HG02588 (cell line): ENCODE results near the gene RBFOX2.
"Not testable (repeated sequence)": the region's sequence is repeated elsewhere in the genome, so short reads cannot be mapped to it uniquely, and the experiment has no call there.

ENCODE experiments used
- ATAC-seq: cut with Tn5 transposase; IDR thresholded peaks from one replicate; pipeline ENCODE4 v1.9.1; 2021; ENCODE audit warnings: mild to moderate bottlenecking, moderate library complexity; ENCODE audit not compliant: unreplicated experiment

The RBFOX2 gene

DNA sequence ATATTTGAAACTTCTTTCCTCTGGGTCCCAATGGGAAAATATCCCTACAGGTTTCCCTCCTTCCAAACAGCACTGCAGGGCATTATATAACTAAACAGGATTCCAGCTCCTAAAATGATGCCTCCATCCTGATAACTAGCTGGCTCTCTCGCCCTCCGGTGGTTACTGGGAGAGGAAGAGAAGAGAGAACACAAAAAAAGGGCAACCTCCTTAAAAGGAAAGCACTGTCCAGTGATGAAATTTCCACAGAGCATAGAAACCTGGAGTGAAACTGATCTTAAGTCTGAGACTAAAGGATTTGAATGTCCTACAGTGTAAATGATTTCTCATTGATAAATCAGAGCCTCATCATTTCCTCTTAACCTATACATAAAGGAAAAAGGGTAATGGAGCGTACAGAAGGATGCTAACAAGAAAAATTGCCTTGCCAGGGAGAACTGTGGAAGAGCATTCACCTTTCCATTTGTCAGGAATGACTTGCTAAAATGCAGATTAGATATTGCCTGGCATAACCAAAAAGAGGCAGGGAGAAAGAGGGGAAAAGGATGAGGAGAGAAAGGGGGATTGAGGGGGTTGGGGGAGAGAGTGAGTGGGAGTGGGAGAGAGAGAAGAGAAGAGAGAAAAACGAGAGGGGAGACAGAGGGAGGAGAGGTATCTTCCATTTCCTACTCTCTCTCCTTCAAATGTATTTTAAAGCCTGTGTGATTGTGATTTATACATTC lies 189.6 kb downstream of the RBFOX2 start:
- ATAC-seq = no peak

DNA sequence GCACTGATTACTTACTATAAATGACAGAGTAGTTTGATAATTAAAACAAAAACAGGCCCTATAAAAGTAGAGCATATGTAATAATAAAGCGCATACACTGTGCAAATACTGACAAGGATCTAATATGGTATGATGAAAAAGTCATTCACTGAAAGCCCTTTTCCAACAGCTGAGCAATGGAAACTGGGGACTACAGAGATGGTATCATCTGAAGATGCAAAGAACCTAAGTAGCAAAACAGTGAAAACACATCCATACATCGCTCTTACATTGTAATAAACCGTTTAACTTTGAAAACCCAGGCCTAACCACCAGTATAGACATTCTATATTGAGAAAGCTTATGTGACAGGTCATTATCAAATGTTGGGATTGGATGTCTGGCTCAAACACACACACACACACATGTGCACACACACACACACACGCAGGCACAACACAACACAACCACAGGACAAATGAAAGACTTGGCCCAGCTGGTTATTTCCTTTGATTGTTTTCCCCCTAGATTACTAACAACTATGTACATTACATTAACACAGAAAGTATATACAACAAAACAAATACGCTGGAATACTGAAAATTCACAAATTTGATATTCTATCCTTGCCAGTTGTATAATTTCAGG lies 191.4 kb downstream of the RBFOX2 start:
- no peak for ATAC-seq

GRCh38 chr22:35835998-35836691 lies 192.5 kb downstream of the RBFOX2 start:
- ATAC-seq = no peak

GRCh38 chr22:35835267-35835997 lies 193.2 kb downstream of the RBFOX2 start:
- ATAC-seq = no peak

GRCh38 chr22:35834061-35834460 lies 194.6 kb downstream of the RBFOX2 start:
- ATAC-seq = no peak

GRCh38 chr22:35830305-35830704 lies 198.3 kb downstream of the RBFOX2 start:
- no peak for ATAC-seq

DNA sequence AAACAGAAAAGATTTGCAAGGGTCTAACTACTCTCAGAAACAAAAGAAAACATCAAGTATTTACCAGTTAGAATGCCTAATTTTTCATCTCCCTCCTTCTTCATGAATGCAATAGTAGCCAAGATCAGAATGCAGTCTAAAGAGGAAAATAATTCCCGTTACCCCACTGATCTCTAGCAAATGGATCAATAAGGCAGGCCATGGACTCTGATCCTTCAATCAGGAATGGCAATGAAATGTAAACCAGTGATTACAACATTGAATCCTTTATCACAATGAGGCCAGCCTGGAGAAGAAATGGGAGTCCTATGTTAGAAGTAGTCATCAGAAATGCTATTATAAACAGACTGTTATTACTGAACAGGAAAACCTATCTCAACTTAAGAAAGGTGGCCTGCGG lies 204.4 kb downstream of the RBFOX2 start:
- no peak for ATAC-seq

- ATAC-seq = no peak
These were observed 207.0 kb downstream of the RBFOX2 start for GRCh38 chr22:35821654-35822053.

- ATAC-seq = no peak
These were observed 209.2 kb downstream of the RBFOX2 start for GRCh38 chr22:35819421-35819820.

- no peak for ATAC-seq
These were observed 209.7 kb downstream of the RBFOX2 start for GRCh38 chr22:35818897-35819296.

DNA sequence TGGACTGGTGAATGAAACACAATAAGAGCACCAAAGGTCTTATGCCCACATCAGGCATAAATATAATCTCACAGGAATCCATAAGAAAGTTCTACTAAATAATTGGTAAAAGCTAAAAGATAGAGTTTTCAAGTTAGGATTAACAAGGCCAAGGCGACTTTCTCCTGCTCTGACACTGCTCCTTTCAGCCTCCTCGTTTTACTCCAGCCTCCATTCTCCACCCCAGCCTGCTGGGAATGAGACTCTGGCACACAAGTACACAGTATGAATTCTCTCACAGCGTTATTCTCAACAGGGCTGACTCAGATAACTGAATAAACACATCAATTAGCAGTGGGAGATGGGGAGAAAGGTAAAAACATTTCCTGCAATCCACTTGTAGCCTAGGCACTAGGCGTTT lies 216.0 kb downstream of the RBFOX2 start:
- no peak for ATAC-seq

- ATAC-seq = no peak
These were observed 217.0 kb downstream of the RBFOX2 start for GRCh38 chr22:35811670-35812069.

GRCh38 chr22:35809816-35810215 lies 218.8 kb downstream of the RBFOX2 start:
- ATAC-seq = no peak

GRCh38 chr22:35808377-35808776 lies 220.2 kb downstream of the RBFOX2 start:
- ATAC-seq = no peak

GRCh38 chr22:35806668-35807067 lies 222.0 kb downstream of the RBFOX2 start:
- not testable (repeated sequence) for ATAC-seq

DNA sequence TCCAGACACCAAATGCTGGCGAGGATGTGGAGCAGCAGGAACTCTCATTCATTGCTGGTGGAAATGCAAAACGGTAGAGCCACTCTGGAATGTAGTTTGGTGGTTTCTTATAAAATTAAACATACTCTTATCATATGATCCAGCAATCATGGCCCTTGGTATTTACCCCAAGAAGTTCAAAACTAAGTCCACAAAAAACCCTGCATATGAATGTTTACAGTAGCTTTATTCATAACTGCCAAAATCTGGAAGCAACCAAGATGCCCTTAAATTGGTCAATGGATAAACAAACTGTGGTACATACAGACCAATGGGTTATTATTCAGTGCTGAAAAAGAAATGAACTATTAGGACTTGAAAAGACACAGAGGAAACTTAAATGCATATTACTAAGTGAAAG lies 223.2 kb downstream of the RBFOX2 start:
- ATAC-seq = no peak

DNA sequence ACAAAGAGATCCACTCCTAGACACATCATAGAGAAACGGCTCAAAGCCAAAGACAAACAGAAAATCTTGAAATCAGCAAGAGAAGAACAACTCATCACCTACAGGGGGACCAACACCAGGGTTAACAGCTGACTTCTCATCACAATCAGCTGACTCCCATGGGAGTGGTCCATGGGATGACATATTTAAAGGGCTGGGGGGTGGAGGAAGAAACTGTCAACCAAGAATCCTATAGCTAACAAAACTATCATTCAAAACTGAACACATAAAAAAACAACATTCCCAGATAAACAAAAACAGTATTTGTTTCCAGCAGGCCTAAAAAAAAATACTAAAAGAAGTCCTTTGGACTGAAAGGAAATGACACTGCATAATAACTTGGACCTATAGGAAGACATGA lies 224.2 kb downstream of the RBFOX2 start:
- ATAC-seq = no peak

DNA sequence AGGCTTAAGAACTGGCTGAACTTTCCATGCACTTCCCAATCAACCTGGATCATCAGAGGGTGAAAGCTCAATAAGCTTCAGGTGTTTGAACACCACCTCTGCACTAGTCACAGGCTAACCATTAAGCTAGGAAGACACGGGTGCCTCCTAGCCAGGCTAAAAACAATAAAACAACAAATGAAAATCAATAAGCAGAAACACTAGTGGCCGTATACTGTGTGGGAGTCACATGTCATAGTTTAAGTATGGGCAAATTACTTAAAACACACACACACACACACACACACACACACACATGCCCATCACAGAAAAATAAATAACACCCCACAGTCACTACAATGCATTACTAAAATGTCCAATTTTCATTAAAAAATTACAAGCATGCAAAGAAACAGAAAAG lies 225.7 kb downstream of the RBFOX2 start:
- no peak for ATAC-seq

DNA sequence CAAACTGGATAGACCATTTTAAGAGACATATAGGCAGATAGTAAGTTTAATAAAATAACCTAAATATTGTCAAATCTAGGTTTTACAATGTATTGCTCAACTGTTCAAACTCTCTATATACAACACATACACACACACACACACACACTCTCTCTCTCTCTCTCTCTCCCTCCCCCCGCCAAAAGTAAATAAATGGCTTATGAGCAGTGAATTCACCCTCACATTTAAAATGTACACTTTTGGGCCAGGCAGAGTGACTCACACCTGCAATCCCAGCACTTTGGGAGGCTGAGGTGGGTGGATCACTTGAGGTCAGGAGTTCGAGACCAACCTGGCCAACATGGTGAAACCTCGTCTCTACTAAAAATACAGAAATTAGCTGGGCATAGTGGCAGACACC lies 227.3 kb downstream of the RBFOX2 start:
- ATAC-seq = not testable (repeated sequence)

DNA sequence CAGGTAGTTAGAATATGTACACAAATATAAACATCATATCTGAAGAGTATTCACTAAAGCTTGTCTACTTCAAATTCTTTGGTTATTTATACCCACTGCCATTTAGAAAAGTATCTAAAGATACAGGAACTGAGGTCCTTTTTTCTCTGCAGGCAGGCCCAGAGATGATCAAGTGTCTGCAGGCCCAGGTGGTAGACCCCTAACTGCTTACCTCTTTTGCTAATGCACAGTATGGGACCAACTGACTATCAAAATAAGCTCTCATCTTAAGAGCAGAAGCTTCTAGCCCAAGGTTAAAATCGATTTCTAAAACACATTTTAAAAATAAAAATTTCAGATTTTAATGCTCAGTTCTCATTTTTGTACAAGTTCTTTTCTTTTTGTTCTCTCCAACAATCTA lies 229.5 kb downstream of the RBFOX2 start:
- no peak for ATAC-seq

DNA sequence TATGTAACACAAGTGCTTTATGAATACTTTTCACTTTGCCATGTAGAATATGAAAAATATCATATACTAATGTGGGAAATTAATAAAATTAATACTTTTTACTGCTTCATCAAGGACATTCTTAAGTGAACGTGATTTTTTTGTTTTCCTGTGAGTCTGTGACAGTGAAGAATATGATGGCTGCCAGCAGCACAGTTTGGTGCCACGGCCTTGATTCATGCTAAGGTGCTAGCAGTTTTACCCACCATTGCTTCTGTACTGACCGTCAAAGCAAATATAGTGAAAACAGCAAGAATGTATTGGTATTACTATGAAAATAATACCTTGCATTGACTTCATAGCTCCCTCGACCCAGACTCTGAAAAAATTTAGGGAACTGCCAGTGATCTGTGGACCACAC lies 231.2 kb downstream of the RBFOX2 start:
- ATAC-seq = no peak
